Stimulated activated naive CD8-positive, alpha-beta T cell treated with anti-CD3 and anti-CD28 coated beads, Interleukin-15, Interleukin-2, amounts not matched to agents 100 U/mL and 50 U/mL, for 24 hours (primary cell): ENCODE measurements around the gene KRTAP26-1.

Experiments used
- ATAC-seq: fragments of 150-1000 bp; cut with Tn5 transposase; one replicate; pipeline ENCODE4 v1.10.0; 2021
- DNase-seq: peaks from one replicate; pipeline ENCODE4 v3.0.0; 2021

The KRTAP26-1 gene

GRCh38 chr21:30271156-30271555 is 49.0 kb downstream of the KRTAP26-1 start:
- no peak for ATAC-seq
- no peak for DNase-seq

- no peak for DNase-seq
- no peak for ATAC-seq
These were observed 50.1 kb downstream of the KRTAP26-1 start for GRCh38 chr21:30269803-30270530.
